ENCODE measurements around the gene FBXO10. TPM values are rescaled to one million over a fixed set of nuclear protein-coding genes. Genes with fewer than 3 reads are reported as not detected.

Gene FBXO10
- total RNA-seq, 1 donor from 2014 or later, result 18.5 TPM

DNA sequence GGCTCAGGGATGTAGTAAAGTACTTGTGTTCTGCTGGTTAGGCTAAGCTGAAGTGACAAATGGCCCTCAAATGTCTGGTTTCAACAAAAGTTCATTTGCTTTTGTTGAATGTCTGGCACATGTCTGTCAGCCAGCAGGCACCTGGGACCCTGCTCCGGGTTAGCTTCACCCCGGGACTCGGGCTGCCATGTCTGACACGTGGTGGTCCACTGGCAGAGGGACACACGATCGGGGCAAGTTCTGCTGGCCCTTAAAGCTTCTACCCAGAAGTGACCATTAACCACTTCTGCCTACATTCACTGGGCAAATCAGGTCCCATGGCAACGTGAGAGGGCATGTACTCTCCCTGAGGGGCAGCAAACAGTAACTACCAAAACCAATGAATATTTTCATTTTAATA is 66.6 kb downstream of the FBXO10 start:
- TF ChIP-seq, protein P1, sequence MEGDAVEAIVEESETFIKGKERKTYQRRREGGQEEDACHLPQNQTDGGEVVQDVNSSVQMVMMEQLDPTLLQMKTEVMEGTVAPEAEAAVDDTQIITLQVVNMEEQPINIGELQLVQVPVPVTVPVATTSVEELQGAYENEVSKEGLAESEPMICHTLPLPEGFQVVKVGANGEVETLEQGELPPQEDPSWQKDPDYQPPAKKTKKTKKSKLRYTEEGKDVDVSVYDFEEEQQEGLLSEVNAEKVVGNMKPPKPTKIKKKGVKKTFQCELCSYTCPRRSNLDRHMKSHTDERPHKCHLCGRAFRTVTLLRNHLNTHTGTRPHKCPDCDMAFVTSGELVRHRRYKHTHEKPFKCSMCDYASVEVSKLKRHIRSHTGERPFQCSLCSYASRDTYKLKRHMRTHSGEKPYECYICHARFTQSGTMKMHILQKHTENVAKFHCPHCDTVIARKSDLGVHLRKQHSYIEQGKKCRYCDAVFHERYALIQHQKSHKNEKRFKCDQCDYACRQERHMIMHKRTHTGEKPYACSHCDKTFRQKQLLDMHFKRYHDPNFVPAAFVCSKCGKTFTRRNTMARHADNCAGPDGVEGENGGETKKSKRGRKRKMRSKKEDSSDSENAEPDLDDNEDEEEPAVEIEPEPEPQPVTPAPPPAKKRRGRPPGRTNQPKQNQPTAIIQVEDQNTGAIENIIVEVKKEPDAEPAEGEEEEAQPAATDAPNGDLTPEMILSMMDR (conservative IDR thresholded peaks at IDR 0.05), result no peak
- Mint-ChIP-seq H3K27me3 (no peaks in the 10 kb centered on the region), H3K4me3 (no peak overlapping the region), H3K36me3 (peaks cover 13% of the 10 kb centered on the region), H3K4me1 (ENCODE audit: unreplicated experiment) (no peaks in the 10 kb centered on the region), H3K27ac (no peak overlapping the region), H3K9me3 (no peaks in the 10 kb centered on the region)
- DNase-seq (ENCODE audit: extremely low spot score, unreplicated experiment), result no peak

DNA sequence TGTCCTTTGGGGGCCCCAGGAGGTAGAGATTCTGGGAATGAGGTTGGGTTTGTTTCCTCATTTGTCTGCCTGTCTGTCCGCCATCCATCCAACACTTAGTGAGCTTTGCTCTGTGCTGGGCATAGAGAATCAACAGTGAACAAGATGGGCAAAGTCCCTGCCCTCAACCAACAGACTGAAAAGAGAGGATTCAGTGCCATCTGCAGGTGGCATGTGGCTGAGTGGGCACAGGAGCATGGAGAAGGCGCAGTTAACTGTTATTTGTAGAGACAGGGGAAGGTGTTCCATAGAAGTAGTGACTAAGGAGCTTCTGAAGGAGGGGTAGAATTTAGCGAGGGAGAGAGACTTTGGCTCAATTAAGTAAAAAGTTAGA is 67.4 kb downstream of the FBXO10 start:
- no peaks in the 10 kb centered on the region for H3K4me1 Mint-ChIP-seq (ENCODE audit: unreplicated experiment)
- DNase-seq (ENCODE audit: extremely low spot score, unreplicated experiment), result no peak
- H3K4me3 Mint-ChIP-seq, result no peak overlapping the region

DNA sequence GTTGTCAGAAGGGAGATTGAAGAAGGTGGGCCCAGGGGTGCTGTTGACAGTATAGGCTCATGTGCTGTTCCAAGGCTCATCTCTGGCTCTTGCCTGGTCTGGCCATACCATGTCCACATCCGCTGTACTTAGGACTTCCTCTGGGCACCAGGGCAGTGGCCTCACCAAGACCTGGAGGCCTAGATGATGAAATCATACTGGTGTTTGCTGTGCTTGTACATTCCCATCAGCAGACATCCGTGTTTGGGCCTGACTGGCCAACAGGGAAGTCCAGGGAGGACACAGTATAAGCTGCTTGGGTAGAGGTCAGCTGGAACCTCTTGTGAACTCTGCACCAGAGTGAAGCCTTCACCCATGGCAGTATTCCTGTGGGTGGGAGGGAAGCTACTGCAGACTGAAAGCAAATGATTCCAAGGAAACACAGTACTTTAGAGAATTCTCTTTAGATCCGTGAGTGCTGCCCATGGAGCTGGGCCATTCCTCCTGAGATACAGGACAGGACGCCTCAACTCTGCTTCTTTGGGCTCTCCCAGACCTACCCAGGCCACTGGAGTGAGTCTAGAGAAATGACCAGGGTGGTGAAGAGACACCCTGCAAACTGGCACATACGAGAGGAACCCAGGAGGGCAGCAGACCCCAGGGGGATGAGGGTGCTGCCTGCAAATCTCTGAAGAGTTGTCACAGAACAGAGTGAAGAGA is 67.9 kb downstream of the FBXO10 start:
- H3K4me1 Mint-ChIP-seq (ENCODE audit: unreplicated experiment), result no peaks in the 10 kb centered on the region
- no peak overlapping the region for H3K4me3 Mint-ChIP-seq
- DNase-seq (ENCODE audit: extremely low spot score, unreplicated experiment), result no peak
- peaks cover 15% of the 10 kb centered on the region for H3K36me3 Mint-ChIP-seq
- no peaks in the 10 kb centered on the region for H3K9me3 Mint-ChIP-seq
- H3K27ac Mint-ChIP-seq, result no peak overlapping the region
- H3K27me3 Mint-ChIP-seq, result no peaks in the 10 kb centered on the region
- TF ChIP-seq, protein P1 (conservative IDR thresholded peaks at IDR 0.05), result no peak

More for the DNA sequence above, 67.4 kb downstream of the FBXO10 start:
- H3K27me3 Mint-ChIP-seq, result no peaks in the 10 kb centered on the region
- TF ChIP-seq, protein P1 (conservative IDR thresholded peaks at IDR 0.05), result no peak
- no peak overlapping the region for H3K27ac Mint-ChIP-seq
- H3K9me3 Mint-ChIP-seq, result no peaks in the 10 kb centered on the region
- peaks cover 13% of the 10 kb centered on the region for H3K36me3 Mint-ChIP-seq

DNA sequence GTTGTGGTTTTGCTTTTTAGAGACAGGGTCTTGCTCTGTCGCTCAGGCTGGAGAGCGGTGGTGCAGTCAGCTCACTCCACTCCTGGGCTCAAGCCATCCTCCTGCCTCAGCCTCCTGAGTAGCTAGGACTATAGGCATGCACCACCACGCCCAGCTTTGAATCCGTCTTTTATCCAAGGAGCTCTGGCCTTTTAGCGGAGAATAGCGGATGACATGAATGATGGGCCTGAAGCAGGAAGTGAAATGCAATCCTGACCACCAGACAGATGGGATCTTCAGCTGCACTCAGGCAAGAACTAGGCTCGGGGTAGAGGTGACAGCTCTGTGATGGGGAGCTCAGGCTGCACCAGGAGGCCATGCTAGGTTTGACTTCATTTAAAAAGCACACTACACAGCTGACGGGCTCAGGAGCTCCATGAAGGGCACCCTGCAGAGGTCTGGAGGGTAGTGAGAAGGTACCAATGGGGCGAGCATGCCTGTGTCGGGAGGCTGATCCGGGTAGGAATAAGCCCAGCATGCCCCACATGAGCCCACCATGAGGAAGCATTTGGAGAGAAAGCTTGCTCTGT is 68.5 kb downstream of the FBXO10 start:
- H3K27ac Mint-ChIP-seq, result no peak overlapping the region

DNA sequence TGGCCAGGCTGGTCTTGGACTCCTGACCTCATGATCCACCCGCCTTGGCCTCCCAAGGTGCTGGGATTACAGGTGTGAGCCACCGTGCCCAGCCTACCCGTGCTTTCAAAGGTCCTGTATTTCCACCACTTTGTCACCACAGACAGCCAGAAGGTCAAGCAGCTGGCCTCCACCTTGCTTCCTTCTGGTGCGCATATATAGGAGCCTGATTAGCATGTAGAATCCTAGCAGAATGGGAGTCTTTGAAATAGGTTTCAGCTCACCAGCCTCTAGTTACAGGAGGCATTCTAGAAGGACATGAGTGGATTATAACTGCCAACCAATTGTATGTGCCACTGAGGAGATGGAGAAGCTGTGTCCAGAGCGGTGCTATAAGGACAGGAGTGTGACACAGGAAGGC is 71.6 kb downstream of the FBXO10 start:
- Mint-ChIP-seq H3K27me3 (no peaks in the 10 kb centered on the region), H3K4me1 (ENCODE audit: unreplicated experiment) (no peaks in the 10 kb centered on the region), H3K27ac (no peak overlapping the region), H3K4me3 (no peak overlapping the region), H3K36me3 (peaks cover 25% of the 10 kb centered on the region), H3K9me3 (no peaks in the 10 kb centered on the region)
- DNase-seq (ENCODE audit: extremely low spot score, unreplicated experiment), result no peak
- TF ChIP-seq, protein P1 (conservative IDR thresholded peaks at IDR 0.05), result no peak

More for the DNA sequence above, 68.5 kb downstream of the FBXO10 start:
- DNase-seq (ENCODE audit: extremely low spot score, unreplicated experiment), result no peak
- H3K27me3 Mint-ChIP-seq, result no peaks in the 10 kb centered on the region
- TF ChIP-seq, protein P1 (conservative IDR thresholded peaks at IDR 0.05), result no peak
- peaks cover 15% of the 10 kb centered on the region for H3K36me3 Mint-ChIP-seq
- H3K4me1 Mint-ChIP-seq (ENCODE audit: unreplicated experiment), result no peaks in the 10 kb centered on the region
- no peak overlapping the region for H3K4me3 Mint-ChIP-seq
- H3K9me3 Mint-ChIP-seq, result no peaks in the 10 kb centered on the region
